Measurements from ENCODE around the gene NHLRC3. TPM values are rescaled to one million over a fixed set of nuclear protein-coding genes. Genes with fewer than 3 reads are reported as not detected.

NHLRC3 gene
- total and polyA plus RNA-seq, 2 donors (not counting 1 experiment from before 2014, with no cell fraction given), result 9.8 to 24.3 TPM

GRCh38 chr13:39035204-39035603 lies 3.1 kb upstream of the NHLRC3 start:
- no peak for DNase-seq (ENCODE audit: low read depth in 2 of 2)
- Histone ChIP-seq H3K4me2 (ENCODE audit: extremely low read depth, insufficient read depth, low read length) (peak overlapping the region; percentile 92), H3K79me2 (ENCODE audit: control insufficient read depth, insufficient read depth, low read length) (peaks cover 52% of the 10 kb centered on the region), H2AFZ (ENCODE audit: low read length) (no peak overlapping the region), H3K9ac (ENCODE audit: insufficient read depth, low read length) (no peak overlapping the region), H3K4me3 (replicated peaks in 1 of 4; ENCODE audit: control extremely low read depth in 1 of 4, insufficient read depth in 1 of 4, low read depth in 3 of 4, low read length in 4 of 4) (peak overlapping the region; percentile 27 to 98 (median 92)), H4K20me1 (ENCODE audit: control insufficient read depth, extremely low read depth, insufficient read depth, low read length) (no peaks in the 10 kb centered on the region), H3K27me3 (ENCODE audit: control insufficient read depth, insufficient read depth, low read length) (no peaks in the 10 kb centered on the region), H3K36me3 (ENCODE audit: control insufficient read depth, insufficient read depth, low read length) (no peaks in the 10 kb centered on the region), H3K27ac (ENCODE audit: insufficient read depth, low read length) (no peak overlapping the region), H3K9me3 (ENCODE audit: control insufficient read depth, insufficient read depth, low read depth, low read length) (no peaks in the 10 kb centered on the region), H3K4me1 (ENCODE audit: control insufficient read depth, extremely low read depth, insufficient read depth, low read length) (no peaks in the 10 kb centered on the region)
- no peak for TF ChIP-seq EZH2 (IDR thresholded peaks at IDR 0.05; ENCODE audit: low read length, missing control alignments)
- TF ChIP-seq CTCF (conservative IDR thresholded peaks at IDR 0.05 in 1 of 2, IDR thresholded peaks at IDR 0.05 in 1 of 2; ENCODE audit: low read depth in 1 of 2, low read length in 2 of 2), result no peak

- Histone ChIP-seq H3K36me3 (ENCODE audit: control insufficient read depth, insufficient read depth, low read length) (no peaks in the 10 kb centered on the region), H2AFZ (ENCODE audit: low read length) (no peak overlapping the region), H3K4me1 (ENCODE audit: control insufficient read depth, extremely low read depth, insufficient read depth, low read length) (no peaks in the 10 kb centered on the region), H4K20me1 (ENCODE audit: control insufficient read depth, extremely low read depth, insufficient read depth, low read length) (no peaks in the 10 kb centered on the region), H3K4me2 (ENCODE audit: extremely low read depth, insufficient read depth, low read length) (peak overlapping the region; percentile 92), H3K4me3 (replicated peaks in 1 of 4; ENCODE audit: control extremely low read depth in 1 of 4, insufficient read depth in 1 of 4, low read depth in 3 of 4, low read length in 4 of 4) (peak overlapping the region; percentile 89 to 99 (median 96)), H3K9me3 (ENCODE audit: control insufficient read depth, insufficient read depth, low read depth, low read length) (no peaks in the 10 kb centered on the region), H3K27ac (ENCODE audit: insufficient read depth, low read length) (no peak overlapping the region), H3K79me2 (ENCODE audit: control insufficient read depth, insufficient read depth, low read length) (peaks cover 52% of the 10 kb centered on the region), H3K9ac (ENCODE audit: insufficient read depth, low read length) (no peak overlapping the region), H3K27me3 (ENCODE audit: control insufficient read depth, insufficient read depth, low read length) (no peaks in the 10 kb centered on the region)
- no peak for DNase-seq (ENCODE audit: low read depth in 2 of 2)
- TF ChIP-seq EZH2 (IDR thresholded peaks at IDR 0.05; ENCODE audit: low read length, missing control alignments), result no peak
These were observed 2.5 kb upstream of the NHLRC3 start for GRCh38 chr13:39035799-39036198.

GRCh38 chr13:39036212-39036611 lies 2.0 kb upstream of the NHLRC3 start:
- Histone ChIP-seq H3K27ac (ENCODE audit: insufficient read depth, low read length) (no peak overlapping the region), H4K20me1 (ENCODE audit: control insufficient read depth, extremely low read depth, insufficient read depth, low read length) (no peaks in the 10 kb centered on the region), H3K27me3 (ENCODE audit: control insufficient read depth, insufficient read depth, low read length) (no peaks in the 10 kb centered on the region), H2AFZ (ENCODE audit: low read length) (no peak overlapping the region), H3K4me1 (ENCODE audit: control insufficient read depth, extremely low read depth, insufficient read depth, low read length) (no peaks in the 10 kb centered on the region), H3K4me3 (replicated peaks in 1 of 4; ENCODE audit: control extremely low read depth in 1 of 4, insufficient read depth in 1 of 4, low read depth in 3 of 4, low read length in 4 of 4) (peak overlapping the region; percentile 89 to 99 (median 96)), H3K9me3 (ENCODE audit: control insufficient read depth, insufficient read depth, low read depth, low read length) (no peaks in the 10 kb centered on the region), H3K4me2 (ENCODE audit: extremely low read depth, insufficient read depth, low read length) (peak overlapping the region; percentile 92), H3K9ac (ENCODE audit: insufficient read depth, low read length) (no peak overlapping the region), H3K36me3 (ENCODE audit: control insufficient read depth, insufficient read depth, low read length) (no peaks in the 10 kb centered on the region), H3K79me2 (ENCODE audit: control insufficient read depth, insufficient read depth, low read length) (peaks cover 52% of the 10 kb centered on the region)
- DNase-seq (ENCODE audit: low read depth in 2 of 2), result peak; percentile 19 to 36
- TF ChIP-seq CTCF (conservative IDR thresholded peaks at IDR 0.05 in 1 of 2, IDR thresholded peaks at IDR 0.05 in 1 of 2; ENCODE audit: low read depth in 1 of 2, low read length in 2 of 2), result no peak
- TF ChIP-seq EZH2 (IDR thresholded peaks at IDR 0.05; ENCODE audit: low read length, missing control alignments), result no peak

Measured in fibroblast of lung (primary cell).